HG03575 (cell line): Measurements from ENCODE around the gene PLXNA2.

ENCODE experiments used
- ATAC-seq: cut with Tn5 transposase; IDR thresholded peaks from one replicate; pipeline ENCODE4 v1.9.1; 2021; ENCODE audit not compliant: unreplicated experiment, insufficient number of reproducible peaks, low FRiP score; ENCODE audit errors: extremely low read depth

The PLXNA2 gene

GRCh38 chr1:208069317-208069716 is 174.9 kb downstream of the PLXNA2 start:
- ATAC-seq: no peak

GRCh38 chr1:208068908-208069307 is 175.3 kb downstream of the PLXNA2 start:
- no peak for ATAC-seq

- ATAC-seq: no peak
Measured at GRCh38 chr1:208068407-208068806, 175.8 kb downstream of the PLXNA2 start.

- ATAC-seq: no peak
Measured at GRCh38 chr1:208066583-208066982, 177.6 kb downstream of the PLXNA2 start.

- ATAC-seq: no peak
Measured at GRCh38 chr1:208065862-208066261, 178.3 kb downstream of the PLXNA2 start.

GRCh38 chr1:208061632-208062031 is 182.6 kb downstream of the PLXNA2 start:
- ATAC-seq: no peak

- no peak for ATAC-seq
Measured at GRCh38 chr1:208061118-208061517, 183.1 kb downstream of the PLXNA2 start.

- ATAC-seq: no peak
Measured at GRCh38 chr1:208060215-208060869, 183.8 kb downstream of the PLXNA2 start.

- ATAC-seq: no peak
Measured at GRCh38 chr1:208059409-208060001, 184.7 kb downstream of the PLXNA2 start.

GRCh38 chr1:208058756-208059155 is 185.4 kb downstream of the PLXNA2 start:
- no peak for ATAC-seq

- ATAC-seq: no peak
Measured at GRCh38 chr1:208058267-208058666, 185.9 kb downstream of the PLXNA2 start.

GRCh38 chr1:208057056-208057455 is 187.1 kb downstream of the PLXNA2 start:
- ATAC-seq: no peak

- ATAC-seq: no peak
Measured at GRCh38 chr1:208055535-208055934, 188.6 kb downstream of the PLXNA2 start.

GRCh38 chr1:208054911-208055379 is 189.2 kb downstream of the PLXNA2 start:
- no peak for ATAC-seq

GRCh38 chr1:208054485-208054884 is 189.7 kb downstream of the PLXNA2 start:
- no peak for ATAC-seq

- ATAC-seq: no peak
Measured at GRCh38 chr1:208053661-208054060, 190.5 kb downstream of the PLXNA2 start.

- no peak for ATAC-seq
Measured at GRCh38 chr1:208052926-208053407, 191.2 kb downstream of the PLXNA2 start.

GRCh38 chr1:208052135-208052534 is 192.0 kb downstream of the PLXNA2 start:
- no peak for ATAC-seq

- no peak for ATAC-seq
Measured at GRCh38 chr1:208051651-208052050, 192.5 kb downstream of the PLXNA2 start.

GRCh38 chr1:208048904-208049303 is 195.3 kb downstream of the PLXNA2 start:
- no peak for ATAC-seq

- no peak for ATAC-seq
Measured at GRCh38 chr1:208047975-208048374, 196.2 kb downstream of the PLXNA2 start.
